ENCODE results near the gene MGAT4B.
A peak's percentile ranks its signal among the peaks of the same experiment; 100 is the strongest.
"Not testable (repeated sequence)": the region's sequence is repeated elsewhere in the genome, so short reads cannot be mapped to it uniquely, and the experiment has no call there.

Gene MGAT4B

DNA sequence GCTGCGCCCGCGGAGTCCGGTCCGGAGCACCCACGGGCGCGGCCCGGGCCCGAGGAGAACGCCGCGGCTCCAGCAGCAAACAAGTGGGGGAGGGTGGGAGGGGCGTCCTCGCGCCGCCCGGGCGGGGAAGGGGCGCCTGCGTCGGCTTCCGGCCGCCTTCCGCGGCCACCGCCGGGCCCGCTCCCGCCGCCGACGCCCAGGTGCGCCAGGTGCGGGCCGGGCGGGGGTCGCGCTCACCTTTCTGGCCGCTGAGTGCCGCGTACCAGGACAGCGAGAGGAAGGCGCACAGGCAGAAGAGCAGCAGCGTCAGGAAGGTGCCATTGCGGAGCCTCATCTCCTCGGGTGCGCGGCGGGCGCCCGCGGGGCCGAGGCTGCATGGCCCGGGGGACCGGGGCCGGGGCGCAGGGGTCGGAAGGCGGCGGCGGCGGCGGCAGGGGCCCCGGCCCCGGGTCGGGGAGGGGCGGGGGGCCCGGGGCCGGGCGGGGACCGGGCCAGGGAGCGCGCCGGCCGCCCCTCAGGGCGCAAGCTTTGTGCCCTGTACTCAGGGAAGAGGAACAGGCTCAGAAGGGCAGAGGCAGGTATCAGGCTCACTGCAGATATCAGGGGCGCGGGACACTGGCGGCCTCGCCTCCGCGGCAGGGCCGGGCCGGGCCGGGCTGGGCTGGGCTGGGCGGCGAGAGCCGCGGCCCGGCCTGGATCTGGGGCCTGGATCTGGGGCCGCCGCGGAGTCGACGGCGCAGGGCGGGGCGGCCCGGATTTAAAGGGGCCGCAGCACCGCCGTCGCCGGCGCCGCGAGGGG is at the start of gene MGAT4B:
MGAT4B (minus strand) TSS at position 617 of the 799 bp plus-strand sequence; CDS start at position 334, 283 bp downstream.
- DNase-seq (ENCODE audit: low spot score), result peak; percentile 84

DNA sequence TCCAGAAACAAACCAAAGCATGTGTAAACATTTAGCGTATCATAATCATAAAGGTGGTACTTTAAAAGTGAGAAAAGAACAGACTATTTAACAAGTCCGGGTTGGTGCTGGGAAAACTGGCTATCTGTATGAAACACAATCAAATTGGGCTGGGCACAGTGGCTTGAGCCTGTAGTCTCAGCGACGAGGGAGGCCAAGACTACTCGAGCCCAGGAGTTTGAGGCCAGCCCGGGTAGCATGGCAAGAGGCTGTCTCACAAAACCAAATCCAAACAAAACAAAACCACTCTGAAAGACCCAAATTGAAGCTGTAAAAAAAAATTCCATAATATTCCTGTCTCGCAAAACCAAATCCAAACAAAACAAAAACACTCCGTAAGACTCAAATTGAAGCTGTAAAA is 47.7 kb upstream of the MGAT4B start:
- no peak for DNase-seq (ENCODE audit: low spot score)

DNA sequence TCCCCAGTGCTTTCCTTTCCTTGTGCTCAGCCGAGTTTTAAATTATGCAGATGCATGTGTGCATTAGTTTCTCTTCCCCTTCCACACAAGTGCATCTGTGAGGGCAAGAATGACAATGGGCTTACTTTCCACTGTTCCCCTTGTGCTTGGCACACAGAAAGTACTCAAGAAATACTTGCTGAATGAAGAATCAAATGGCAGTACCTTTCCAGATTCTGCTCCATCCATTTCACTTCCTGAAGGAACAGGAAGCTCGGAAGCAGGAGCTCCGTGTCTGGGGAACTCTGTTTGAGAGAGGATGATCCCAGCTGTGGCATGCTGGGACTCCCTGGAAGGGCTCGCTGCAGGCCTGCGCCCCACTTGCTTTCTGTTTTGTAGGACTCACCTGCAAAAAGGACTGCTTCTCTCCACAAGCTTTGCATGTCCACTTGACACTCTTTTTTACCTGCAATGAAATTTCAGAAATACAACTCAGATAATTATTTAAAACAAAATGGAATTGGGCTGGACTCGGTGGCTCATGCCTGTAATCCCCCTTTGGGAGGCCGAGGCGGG is 46.4 kb upstream of the MGAT4B start:
- DNase-seq (ENCODE audit: low spot score), result no peak

DNA sequence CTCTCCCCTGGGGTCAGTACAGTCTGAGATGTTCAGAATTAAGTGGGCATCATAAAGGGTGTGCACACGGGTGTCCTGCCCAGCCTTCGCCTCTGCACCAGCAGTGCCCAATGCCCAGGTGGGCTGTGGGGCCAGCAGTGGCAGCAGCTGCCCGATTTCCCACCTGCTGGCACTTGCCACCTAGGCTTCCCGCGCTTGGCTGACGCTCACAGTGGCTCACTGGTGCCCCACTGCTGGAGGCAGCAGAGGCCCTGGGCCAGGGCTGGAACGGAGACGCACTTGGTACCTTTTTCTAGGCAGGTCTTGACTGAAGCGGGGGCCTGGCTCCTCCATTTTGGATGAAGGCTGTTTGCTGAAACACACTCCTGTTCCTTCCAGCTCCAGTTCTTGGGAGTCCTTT is 35.0 kb upstream of the MGAT4B start:
- no peak for DNase-seq (ENCODE audit: low spot score)

DNA sequence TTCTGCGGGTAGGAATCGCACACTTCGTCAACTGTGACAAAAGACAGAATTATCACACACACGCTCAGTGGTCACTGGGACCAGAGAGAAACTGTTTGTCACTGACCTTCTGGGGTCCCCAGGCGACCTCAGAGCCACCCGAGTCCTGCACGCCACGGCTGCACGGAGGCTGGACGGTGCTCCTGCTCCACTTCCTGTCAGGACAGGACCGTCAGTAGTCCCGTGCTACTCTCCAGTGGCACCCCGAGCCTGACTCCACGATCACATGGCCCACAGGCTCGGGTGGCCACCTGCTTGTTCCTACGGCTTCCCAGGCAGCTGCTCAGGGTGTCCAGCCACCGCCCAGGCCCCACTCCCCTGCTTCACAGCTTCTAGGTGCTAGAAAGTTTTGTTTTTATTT is 34.1 kb upstream of the MGAT4B start:
- no peak for DNase-seq (ENCODE audit: low spot score)

DNA sequence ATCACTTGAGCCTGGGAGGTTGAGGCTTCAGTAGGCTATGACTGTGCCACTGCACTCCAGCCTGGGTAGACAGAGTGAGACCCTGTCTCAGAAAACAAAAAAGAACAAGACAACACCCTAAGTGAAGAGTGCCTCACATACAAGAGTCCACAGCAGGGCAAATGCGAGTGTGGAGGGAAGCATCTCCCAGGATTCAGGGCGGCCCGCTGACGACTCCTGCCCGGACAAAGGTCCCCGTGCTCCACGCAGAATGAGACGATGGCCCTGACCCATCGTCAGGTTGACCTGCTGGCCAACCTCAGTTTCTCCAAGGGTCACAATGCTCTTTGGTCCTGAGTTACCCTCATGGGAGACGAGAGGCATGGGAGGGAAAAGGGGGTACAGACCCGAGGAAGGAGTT is 33.7 kb upstream of the MGAT4B start:
- no peak for DNase-seq (ENCODE audit: low spot score)

DNA sequence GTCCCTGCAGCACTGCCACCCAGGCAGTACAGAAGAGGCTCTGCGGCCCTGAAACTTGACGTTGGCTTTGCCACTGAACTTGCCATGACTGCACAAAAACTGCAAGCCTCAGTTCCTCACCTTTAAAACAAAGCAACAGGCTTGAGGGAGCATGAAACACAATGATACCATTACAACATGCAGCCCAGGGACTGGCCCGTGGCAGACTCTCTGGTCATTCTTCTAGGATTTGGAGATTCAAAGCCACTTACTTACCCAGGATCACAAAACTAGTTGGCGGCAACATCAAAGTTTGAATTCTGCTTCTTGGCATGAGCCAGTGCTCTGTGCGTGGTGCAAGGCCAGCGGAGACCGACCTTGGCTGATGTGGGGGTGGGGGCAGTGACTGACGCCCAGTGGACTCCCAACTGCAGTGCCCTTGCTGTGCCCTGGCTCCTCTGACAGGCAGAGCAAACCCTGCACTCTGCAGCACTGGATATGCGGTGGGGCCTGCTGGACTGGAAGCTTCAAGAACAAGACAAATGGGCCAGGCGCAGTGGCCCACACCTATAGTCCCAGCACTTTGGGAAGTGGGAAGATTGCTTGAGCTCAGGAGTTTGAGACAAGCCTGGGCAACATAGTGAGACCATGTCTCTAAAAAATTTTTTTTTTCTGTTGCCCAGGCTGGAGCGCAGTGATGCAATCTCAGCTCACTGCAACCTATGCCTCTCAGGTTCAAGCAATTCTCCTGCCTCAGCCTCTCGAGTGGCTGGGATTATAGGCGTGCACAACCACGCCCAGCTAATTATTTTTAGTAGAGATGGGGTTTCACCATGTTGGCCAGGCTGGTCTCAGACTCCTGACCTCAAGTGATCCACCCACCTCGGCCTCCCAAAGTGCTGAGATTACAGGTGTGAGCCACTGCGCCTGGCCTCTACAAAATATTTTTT is 32.9 kb upstream of the MGAT4B start:
- no peak for DNase-seq (ENCODE audit: low spot score)

DNA sequence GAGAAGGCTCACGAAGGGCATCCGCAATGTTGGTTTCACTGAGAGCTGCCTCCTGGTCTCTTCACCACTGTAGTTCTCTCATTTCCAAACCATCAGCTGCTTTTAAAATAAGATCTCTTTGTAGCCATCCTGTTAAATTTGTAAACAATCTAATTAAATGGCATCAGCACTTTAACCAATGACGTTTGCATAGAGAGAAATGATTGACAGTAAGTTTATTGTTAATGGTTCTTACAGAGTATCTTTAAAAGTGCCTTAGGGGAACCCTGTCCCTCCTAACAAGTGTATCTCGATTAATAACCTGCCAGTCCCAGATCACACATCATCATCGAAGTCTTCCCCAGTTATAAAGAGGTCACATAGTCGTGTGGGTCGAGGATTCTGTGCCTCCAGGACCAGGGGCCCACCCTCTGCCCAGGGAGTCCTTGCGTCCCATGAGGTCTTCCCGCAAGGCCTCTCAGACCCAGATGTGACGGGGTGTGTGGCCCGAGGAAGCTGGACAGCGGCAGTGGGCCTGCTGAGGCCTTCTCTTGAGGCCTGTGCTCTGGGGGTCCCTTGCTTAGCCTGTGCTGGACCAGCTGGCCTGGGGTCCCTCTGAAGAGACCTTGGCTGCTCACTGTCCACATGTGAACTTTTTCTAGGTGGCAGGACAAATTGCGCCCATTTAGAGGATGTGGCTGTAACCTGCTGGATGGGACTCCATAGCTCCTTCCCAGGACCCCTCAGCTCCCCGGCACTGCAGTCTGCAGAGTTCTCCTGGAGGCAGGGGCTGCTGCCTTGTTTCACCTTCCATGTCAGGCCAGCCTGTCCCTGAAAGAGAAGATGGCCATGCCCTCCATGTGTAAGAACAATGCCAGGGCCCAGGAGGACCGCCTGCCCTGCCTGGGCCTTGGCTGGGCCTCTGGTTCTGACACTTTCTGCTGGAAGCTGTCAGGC is 30.7 kb upstream of the MGAT4B start:
- DNase-seq (ENCODE audit: low spot score), result no peak

DNA sequence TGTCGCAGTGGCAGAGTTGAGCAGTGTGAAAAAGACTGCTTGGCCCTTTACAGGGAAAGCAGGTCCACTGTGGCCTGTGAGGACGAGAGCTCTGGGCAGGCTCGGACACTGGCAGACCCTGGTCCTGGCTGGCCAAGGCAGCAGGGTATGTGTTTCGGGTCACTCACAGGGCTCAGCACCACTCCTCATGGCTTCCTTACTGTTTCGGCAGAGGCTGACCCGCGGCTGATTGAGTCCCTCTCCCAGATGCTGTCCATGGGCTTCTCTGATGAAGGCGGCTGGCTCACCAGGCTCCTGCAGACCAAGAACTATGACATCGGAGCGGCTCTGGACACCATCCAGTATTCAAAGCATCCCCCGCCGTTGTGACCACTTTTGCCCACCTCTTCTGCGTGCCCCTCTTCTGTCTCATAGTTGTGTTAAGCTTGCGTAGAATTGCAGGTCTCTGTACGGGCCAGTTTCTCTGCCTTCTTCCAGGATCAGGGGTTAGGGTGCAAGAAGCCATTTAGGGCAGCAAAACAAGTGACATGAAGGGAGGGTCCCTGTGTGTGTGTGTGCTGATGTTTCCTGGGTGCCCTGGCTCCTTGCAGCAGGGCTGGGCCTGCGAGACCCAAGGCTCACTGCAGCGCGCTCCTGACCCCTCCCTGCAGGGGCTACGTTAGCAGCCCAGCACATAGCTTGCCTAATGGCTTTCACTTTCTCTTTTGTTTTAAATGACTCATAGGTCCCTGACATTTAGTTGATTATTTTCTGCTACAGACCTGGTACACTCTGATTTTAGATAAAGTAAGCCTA is 29.8 kb upstream of the MGAT4B start:
- peak; percentile 38 for DNase-seq (ENCODE audit: low spot score)

DNA sequence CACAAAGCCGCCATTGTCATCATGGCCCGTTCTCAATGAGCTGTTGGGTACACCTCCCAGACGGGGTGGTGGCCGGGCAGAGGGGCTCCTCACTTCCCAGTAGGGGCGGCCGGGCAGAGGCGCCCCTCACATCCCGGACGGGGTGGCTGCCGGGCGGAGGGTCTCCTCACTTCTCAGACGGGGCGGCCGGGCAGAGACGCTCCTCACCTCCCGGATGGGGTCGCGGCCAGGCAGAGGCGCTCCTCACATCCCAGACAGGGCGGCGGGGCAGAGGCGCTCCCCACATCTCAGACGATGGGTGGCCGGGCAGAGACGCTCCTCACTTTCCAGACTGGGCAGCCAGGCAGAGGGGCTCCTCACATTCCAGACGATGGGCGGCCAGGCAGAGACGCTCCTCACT is 28.2 kb upstream of the MGAT4B start:
- not testable (repeated sequence) for DNase-seq (ENCODE audit: low spot score)

DNA sequence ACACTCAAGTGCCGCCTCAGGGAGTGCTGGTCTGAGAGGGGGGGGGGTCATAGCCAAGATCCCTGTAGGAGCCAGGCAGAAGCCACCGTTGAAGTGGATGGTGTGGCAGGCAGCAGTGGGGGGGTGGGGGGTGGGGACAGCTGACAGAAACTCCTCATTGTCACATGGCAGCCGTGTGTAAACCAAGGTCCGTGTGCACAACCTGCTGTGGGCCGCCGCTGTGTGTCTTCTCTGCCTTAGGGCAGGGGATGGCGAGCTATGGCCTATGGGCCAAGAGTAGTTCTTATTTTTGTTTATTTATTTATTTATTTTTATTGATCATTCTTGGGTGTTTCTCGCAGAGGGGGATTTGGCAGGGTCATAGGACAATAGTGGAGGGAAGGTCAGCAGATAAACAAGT is 27.5 kb upstream of the MGAT4B start:
- no peak for DNase-seq (ENCODE audit: low spot score)

DNA sequence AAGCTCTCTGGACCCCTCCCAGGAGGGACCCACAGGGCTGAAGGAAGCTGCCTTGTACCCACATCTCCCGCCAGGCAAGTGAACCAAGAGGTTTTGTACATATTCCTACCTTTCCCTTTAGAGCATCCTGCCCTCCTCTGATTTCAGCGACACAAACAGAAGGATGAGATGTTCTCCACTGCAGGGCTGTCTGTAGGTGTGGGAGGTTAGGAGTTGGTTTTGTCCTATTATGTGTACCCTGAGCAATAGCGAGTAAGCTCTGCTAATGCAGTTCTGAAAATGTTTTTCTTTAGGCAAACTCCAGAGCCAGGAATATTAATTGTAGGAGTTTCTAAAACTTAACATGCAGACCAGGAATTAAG is 27.0 kb upstream of the MGAT4B start:
- DNase-seq (ENCODE audit: low spot score), result no peak

DNA sequence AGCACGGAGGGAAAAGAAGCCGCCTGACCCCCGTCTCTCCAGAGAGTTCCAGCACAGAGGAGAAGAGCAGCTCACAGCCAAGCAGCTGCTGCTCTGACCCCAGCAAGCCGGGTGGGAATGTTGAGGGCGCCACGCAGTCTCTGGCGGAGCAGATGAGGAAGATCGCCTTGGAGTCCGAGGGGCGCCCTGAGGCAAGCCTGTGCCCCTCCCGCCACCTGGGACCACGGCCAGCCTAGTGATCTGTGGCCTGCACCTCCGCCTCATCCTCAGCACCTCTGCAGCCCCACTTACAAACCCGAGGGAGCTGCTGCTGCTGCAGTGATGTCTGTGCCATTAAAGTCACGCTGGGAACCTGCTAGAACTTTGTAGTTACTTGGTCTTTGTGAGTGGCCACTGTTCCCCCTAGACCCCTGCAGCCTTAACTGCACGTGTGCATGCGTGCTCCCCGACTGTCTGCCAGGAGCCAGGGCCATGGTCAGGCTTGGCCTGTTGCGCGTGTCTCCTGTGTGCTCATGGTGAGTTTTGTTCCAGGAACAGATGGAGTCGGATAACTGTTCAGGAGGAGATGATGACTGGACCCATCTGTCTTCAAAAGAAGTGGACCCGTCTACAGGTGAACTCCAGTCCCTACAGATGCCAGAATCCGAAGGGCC is 26.5 kb upstream of the MGAT4B start:
- DNase-seq (ENCODE audit: low spot score), result no peak

DNA sequence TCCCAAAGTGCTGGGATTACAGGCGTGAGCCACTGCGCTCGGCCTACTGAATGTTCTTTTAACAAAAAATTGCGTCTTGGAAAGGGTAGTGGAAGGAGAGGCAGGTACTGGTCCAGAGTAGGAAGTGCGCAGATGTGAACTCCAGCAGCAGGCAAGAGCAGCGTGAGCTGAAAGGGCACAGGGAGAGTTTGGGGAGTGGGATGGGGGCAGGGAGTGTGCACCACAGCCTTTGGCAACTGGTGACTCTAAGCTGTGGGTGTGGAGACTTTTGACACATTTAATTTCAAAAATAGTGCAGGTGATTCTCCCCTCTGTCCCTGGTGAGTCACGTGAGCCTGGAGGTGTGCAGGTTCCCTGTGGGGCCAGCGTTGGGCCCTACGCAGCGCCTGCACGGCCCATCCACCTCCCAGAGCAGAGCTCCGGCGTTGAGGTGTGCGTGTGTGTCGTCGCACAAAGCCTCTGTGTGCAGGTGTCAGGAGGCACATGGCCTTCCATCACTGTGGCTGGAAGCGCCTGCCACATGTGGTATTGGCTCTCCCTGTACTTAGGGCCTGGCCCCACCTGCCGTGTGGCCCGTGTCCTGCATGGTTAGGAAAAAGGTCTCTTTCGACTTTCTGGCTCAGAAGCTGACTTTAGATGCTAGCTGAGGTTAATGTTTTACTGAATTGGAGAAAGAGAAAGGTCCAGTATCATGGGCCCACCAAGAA is 25.5 kb upstream of the MGAT4B start:
- DNase-seq (ENCODE audit: low spot score), result no peak

DNA sequence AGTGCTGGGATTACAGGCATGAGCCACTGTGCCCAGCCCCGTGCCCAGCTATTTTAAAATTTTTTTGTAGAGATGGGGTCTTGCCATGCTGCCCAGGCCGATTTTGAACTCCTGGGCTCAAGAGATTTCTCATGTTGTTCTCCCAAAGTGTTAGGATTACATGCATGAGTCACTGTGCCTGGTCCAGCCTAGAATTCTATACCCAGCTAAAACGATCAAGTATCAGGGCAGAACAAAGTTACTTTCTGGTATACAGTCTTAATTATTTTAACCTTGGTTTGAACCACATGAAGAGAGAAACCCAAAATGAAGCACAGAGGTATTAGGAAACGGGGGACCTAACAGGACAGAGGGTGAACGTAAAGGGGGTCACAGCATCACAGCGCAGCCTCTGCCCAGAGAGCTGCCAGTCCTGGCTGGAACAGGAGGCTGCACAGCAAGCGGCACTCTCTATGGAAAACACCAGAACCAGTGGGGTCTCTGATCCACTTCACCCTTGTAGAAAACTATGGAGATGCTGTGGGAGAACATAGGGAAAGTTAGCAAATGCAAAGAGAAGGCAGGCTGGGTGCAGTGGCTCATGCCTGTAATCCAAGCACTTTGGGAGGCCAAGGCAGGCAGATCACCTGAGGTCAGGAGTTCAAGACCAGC is 24.3 kb upstream of the MGAT4B start:
- DNase-seq (ENCODE audit: low spot score), result no peak

DNA sequence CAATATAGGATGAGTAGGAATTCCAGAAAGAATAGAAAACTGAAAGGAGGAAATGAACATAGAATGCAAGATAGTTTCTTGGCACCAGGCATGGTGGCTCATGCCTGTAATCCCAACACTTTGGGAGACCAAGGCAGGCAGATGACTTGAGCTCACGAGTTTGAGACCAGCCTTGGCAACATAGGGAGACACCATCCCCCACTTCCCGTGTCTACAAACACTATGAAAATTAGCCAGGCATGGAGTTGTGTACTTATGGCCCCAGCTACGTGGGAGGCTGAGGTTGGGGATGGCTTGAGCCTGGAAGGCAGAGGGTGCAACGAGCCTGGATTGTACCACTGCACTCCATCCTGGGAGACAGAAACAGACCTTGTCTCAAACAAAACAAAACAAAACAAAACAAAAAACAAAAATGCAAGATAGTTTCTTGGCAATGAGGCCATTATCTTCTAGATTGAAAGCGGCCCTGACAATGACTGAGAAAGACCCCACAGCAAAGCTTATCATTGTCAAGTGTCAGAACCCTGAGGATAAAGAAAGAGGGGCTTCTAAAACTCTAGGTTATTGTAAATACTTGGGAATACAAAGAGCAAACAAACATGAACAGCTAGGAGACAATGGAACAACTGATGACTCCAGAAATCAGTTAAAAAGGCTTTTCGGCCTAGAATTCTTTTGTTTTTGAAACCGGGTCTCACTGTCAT is 23.2 kb upstream of the MGAT4B start:
- DNase-seq (ENCODE audit: low spot score), result no peak

DNA sequence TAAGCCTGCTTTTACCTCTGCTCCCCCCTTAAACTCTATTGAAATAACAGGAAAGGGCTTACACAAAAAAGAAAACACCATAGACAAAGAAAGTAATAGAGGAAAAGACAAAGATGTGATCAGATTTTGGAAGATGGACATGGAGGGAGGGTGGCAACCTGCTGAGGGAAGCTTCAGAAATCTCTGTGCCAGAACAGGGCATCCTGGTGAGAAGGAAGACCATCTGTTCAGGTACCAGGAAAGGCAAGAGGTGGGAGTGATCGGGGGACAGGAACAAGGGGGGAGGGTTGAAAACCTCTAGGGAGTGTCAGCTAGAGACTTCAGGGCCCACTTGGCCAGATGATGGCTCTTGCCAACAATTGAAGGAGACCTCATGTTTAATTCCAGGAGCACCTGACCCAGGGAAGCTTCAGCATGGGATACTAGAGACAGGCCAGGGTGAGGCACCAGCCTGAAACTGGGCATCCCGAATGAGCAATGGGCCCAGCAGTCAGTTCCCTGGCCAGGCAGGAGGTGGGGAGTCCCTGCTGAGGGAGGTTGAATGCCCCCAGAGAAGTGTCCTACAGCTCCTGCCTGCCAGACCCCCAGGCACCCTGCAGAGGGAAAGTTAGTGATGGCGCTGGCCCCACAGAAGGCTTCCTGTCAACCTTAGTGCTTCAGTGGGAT is 22.2 kb upstream of the MGAT4B start:
- DNase-seq (ENCODE audit: low spot score), result no peak

DNA sequence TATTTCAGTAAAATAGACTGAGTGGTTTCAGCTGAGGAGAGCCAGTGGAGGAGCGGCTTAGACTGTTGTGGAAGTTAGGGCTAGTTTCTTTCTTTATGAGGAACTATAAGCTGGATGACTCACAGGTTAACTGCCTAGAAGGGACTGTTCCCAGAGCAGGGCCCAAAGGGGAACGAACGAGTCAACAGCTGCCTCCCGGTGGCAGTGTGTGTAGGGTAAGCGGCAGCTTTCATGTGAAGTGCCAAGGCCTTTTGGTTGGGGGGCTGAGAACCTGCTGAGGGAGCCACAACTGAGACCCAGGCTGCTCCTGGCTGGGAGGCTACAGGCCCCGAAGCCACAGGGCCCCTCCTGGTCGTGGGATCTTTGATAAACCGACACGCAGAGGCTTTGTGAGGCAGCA is 21.0 kb upstream of the MGAT4B start:
- DNase-seq (ENCODE audit: low spot score), result no peak
